ENCODE results near the gene TGFBR3L. TPM values are rescaled to one million over a fixed set of nuclear protein-coding genes. Genes with fewer than 3 reads are reported as not detected.

Gene TGFBR3L
- total RNA-seq, 1 donor from 2014 or later: 8.2 TPM

GRCh38 chr19:7868671-7869452 is 45.8 kb upstream of the TGFBR3L start:
- peak overlapping the region; percentile 57 for H3K27ac ChIP-seq (replicated peaks)
- TF ChIP-seq CTCF (IDR thresholded peaks at IDR 0.05; ENCODE audit: borderline replicate concordance): peak; percentile 89
- peaks cover 65% of the 10 kb centered on the region for H3K27me3 ChIP-seq (ENCODE audit: low read depth)

GRCh38 chr19:7869453-7869909 is 45.1 kb upstream of the TGFBR3L start:
- H3K27me3 ChIP-seq (ENCODE audit: low read depth): peaks cover 66% of the 10 kb centered on the region
- DNase-seq: peak; percentile 49
- intact Hi-C loops (cut with micrococcal nuclease): no loop called here
- H3K4me1 ChIP-seq: peaks cover 47% of the 10 kb centered on the region
- no peaks in the 10 kb centered on the region for H3K36me3 ChIP-seq
- peak; percentile 50 for TF ChIP-seq CTCF (IDR thresholded peaks at IDR 0.05; ENCODE audit: borderline replicate concordance)
- peak overlapping the region; percentile 57 for H3K27ac ChIP-seq (replicated peaks)
- H3K4me3 ChIP-seq: peak overlapping the region; percentile 67
- no peaks in the 10 kb centered on the region for H3K9me3 ChIP-seq (replicated peaks)

More at GRCh38 chr19:7868671-7869452, 45.8 kb upstream of the TGFBR3L start:
- Histone ChIP-seq H3K9me3 (replicated peaks) (no peaks in the 10 kb centered on the region), H3K4me1 (peaks cover 42% of the 10 kb centered on the region), H3K36me3 (no peaks in the 10 kb centered on the region), H3K4me3 (peak overlapping the region; percentile 67)
- intact Hi-C loops (cut with micrococcal nuclease): no loop called here
- peak; percentile 58 for DNase-seq

- Histone ChIP-seq H3K27ac (replicated peaks) (peak overlapping the region; percentile 57), H3K27me3 (ENCODE audit: low read depth) (peaks cover 66% of the 10 kb centered on the region), H3K36me3 (no peaks in the 10 kb centered on the region), H3K4me3 (peak overlapping the region; percentile 67), H3K9me3 (replicated peaks) (no peaks in the 10 kb centered on the region), H3K4me1 (peaks cover 50% of the 10 kb centered on the region)
- intact Hi-C loops (cut with micrococcal nuclease): no loop called here
- TF ChIP-seq CTCF (IDR thresholded peaks at IDR 0.05; ENCODE audit: borderline replicate concordance): no peak
- DNase-seq: no peak
Observed at GRCh38 chr19:7869910-7870511, 44.6 kb upstream of the TGFBR3L start.

GRCh38 chr19:7870571-7871436 is 43.8 kb upstream of the TGFBR3L start:
- H3K4me3 ChIP-seq: peak overlapping the region; percentile 49
- peak overlapping the region; percentile 40 for H3K27ac ChIP-seq (replicated peaks)
- peaks cover 71% of the 10 kb centered on the region for H3K27me3 ChIP-seq (ENCODE audit: low read depth)

More at GRCh38 chr19:7870571-7871436, 43.8 kb upstream of the TGFBR3L start:
- H3K36me3 ChIP-seq: no peaks in the 10 kb centered on the region
- H3K9me3 ChIP-seq (replicated peaks): no peaks in the 10 kb centered on the region
- intact Hi-C loops (cut with micrococcal nuclease): no loop called here
- no peak for DNase-seq
- no peak for TF ChIP-seq CTCF (IDR thresholded peaks at IDR 0.05; ENCODE audit: borderline replicate concordance)
- peaks cover 50% of the 10 kb centered on the region for H3K4me1 ChIP-seq

Data from left ventricle myocardium inferior (tissue), 1 donor.